K562 (cell line): ENCODE data around the gene ZBTB42. TPM values are rescaled to one million over a fixed set of nuclear protein-coding genes. Genes with fewer than 3 reads are reported as not detected.

Experiments used
- CREM ChIP-seq: IDR thresholded peaks from 2 replicates; pipeline ENCODE4 v1.6.1; 2014; ENCODE audit warnings: antibody characterized with exemption, low read depth
- GATA2 ChIP-seq: sonication (generic); formaldehyde crosslinking; IDR thresholded peaks from 2 replicates; pipeline ENCODE4 v1.4.0; 2020; ENCODE audit warnings: mild to moderate bottlenecking, missing genetic modification reagents
- HDAC6 ChIP-seq: IDR thresholded peaks from 2 replicates; pipeline ENCODE4 v1.6.1; 2012; ENCODE audit warnings: low read depth, mild to moderate bottlenecking, control low read depth, inconsistent platforms, low read length, moderate library complexity
- JUND ChIP-seq, 2 experiments: IDR thresholded peaks; 2 replicates in 1 of 2; 3 replicates in 1 of 2; pipeline ENCODE4 v1.6.1; 2011; ENCODE audit warnings: borderline replicate concordance in 2 of 2, low read depth in 2 of 2, low read length in 2 of 2, improper control_type of control experiment in 1 of 2, missing biosample characterization in 1 of 2, missing genetic modification characterization in 1 of 2, missing genetic modification reagents in 1 of 2
- NR2F6 ChIP-seq: fragments of 450-650 bp; formaldehyde crosslinking; IDR thresholded peaks from 2 replicates; pipeline ENCODE4 v1.4.0; 2020; ENCODE audit warnings: mild to moderate bottlenecking
- POLR3A ChIP-seq: IDR thresholded peaks from 2 replicates; pipeline ENCODE4 v1.6.1; 2011; ENCODE audit warnings: borderline replicate concordance, mild to moderate bottlenecking, moderate library complexity; ENCODE audit not compliant: insufficient read length, insufficient read depth; ENCODE audit errors: extremely low read depth
- PURB ChIP-seq: sonication (generic); formaldehyde crosslinking; IDR thresholded peaks from 2 replicates; pipeline ENCODE4 v1.9.0; 2021; ENCODE audit warnings: low read depth, mild to moderate bottlenecking, missing genetic modification reagents
- RFX1 ChIP-seq: fragments of 450-650 bp; IDR thresholded peaks from 2 replicates; pipeline ENCODE4 v1.6.1; 2016; ENCODE audit warnings: mild to moderate bottlenecking, moderate library complexity
- WHSC1 ChIP-seq: IDR thresholded peaks from one replicate; pipeline ENCODE4 v1.6.1; 2012; ENCODE audit warnings: low read length, control low read depth, inconsistent platforms
- ZC3H8 ChIP-seq: fragments of 450-650 bp; IDR thresholded peaks from 2 replicates; pipeline ENCODE4 v1.6.1; 2017
- ZNF232 ChIP-seq: sonication (generic); formaldehyde crosslinking; IDR thresholded peaks from 2 replicates; pipeline ENCODE4 v1.8.0; 2022; ENCODE audit warnings: mild to moderate bottlenecking, missing genetic modification reagents
- polyA plus RNA-seq, 8 experiments: library from polyadenylated mRNA; depleted of rRNA in 4 of 8; stranded (reverse) in 5 of 8; unstranded in 3 of 8; fragments of >200 nt; fragmentation: Nextera tagmentation in 2 of 8; fragmentation: Illumina TruSeq in 1 of 8; extraction: Ambion mirVana in 2 of 8; extraction: Trizol in 1 of 8; gene quantifications; 2 replicates each; pipeline versions ENCODE4 v1.2.1 to v1.2.3, GENCODE V29; 2011 to 2014; ENCODE audit warnings: inconsistent platforms in 1 of 8, missing spikeins in 1 of 8
- total RNA-seq, 7 experiments: library from RNA; depleted of rRNA in 6 of 7; stranded (reverse); fragments of >200 nt in 6 of 7; fragmentation: Illumina TruSeq in 2 of 7; extraction: Trizol in 2 of 7; gene quantifications; 2 replicates each; pipeline versions ENCODE4 v1.2.1 to v1.2.3, GENCODE V29; 2011 to 2021; ENCODE audit warnings: low replicate concordance in 1 of 7
- TF ChIP-seq, protein P1 (sequence below): fragments of 250-450 bp; sonication (Bioruptor Pico); IDR thresholded peaks from 2 replicates; pipeline ENCODE4 v1.4.0; 2020; ENCODE audit warnings: mild to moderate bottlenecking, moderate library complexity
- TF ChIP-seq, protein P2 (sequence below): sonication (generic); formaldehyde crosslinking; IDR thresholded peaks from 2 replicates; pipeline ENCODE4 v1.8.0; 2022; ENCODE audit warnings: mild to moderate bottlenecking, missing genetic modification reagents
- TF ChIP-seq, protein P3 (sequence below): sonication (generic); formaldehyde crosslinking; IDR thresholded peaks from 2 replicates; pipeline ENCODE4 v1.8.1; 2022; ENCODE audit warnings: missing genetic modification reagents
- TF ChIP-seq, protein P4 (sequence below): sonication (generic); formaldehyde crosslinking; IDR thresholded peaks from 2 replicates; pipeline ENCODE4 v1.8.0; 2023; ENCODE audit warnings: missing genetic modification reagents, mild to moderate bottlenecking, borderline replicate concordance
- TF ChIP-seq, protein P5 (sequence below): sonication (generic); formaldehyde crosslinking; IDR thresholded peaks from 2 replicates; pipeline ENCODE4 v1.8.0; 2022; ENCODE audit warnings: missing genetic modification reagents, mild to moderate bottlenecking, borderline replicate concordance

The ZBTB42 gene
- total and polyA plus RNA-seq, 9 of the 15 experiments (the other 6 are each of a cell fraction or from before 2014, with no cell fraction given), result 0.03 to 8.5 (median 2.4) TPM

DNA sequence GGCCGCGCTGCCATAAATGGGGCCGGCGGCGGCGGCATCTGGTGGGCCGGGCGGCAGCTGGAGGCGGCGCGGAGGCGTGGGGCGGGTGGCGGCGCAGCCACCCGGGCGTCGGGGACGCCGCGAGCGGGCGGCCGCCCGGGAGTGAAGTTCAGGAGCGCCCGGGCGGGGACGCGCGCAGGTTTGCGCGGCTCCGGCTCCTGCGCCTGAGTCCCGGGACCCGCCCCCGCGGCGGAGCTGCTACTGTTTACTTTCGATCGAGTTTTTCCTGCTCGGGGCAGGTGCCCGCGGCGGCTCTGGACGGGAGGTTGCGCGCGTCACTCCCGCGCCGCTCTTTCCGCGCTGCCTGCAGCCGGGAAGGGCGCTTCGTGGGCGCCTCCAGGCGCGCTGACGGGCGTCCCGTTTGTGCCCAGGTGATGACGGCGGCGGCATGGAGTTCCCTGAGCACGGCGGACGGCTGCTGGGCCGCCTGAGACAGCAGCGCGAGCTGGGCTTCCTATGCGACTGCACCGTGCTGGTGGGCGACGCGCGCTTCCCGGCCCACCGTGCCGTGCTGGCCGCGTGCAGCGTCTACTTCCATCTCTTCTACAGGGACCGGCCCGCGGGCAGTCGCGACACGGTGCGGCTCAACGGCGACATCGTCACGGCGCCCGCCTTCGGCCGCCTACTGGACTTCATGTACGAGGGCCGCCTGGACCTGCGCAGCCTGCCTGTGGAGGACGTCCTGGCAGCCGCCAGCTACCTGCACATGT, at the start of gene ZBTB42 (continued):
- TF ChIP-seq, protein P1, sequence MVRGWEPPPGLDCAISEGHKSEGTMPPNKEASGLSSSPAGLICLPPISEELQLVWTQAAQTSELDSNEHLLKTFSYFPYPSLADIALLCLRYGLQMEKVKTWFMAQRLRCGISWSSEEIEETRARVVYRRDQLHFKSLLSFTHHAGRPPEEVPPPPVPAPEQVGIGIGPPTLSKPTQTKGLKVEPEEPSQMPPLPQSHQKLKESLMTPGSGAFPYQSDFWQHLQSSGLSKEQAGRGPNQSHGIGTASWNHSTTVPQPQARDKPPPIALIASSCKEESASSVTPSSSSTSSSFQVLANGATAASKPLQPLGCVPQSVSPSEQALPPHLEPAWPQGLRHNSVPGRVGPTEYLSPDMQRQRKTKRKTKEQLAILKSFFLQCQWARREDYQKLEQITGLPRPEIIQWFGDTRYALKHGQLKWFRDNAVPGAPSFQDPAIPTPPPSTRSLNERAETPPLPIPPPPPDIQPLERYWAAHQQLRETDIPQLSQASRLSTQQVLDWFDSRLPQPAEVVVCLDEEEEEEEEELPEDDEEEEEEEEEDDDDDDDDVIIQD (CRISPR knock-in tag), result no peak
- TF ChIP-seq, protein P2, sequence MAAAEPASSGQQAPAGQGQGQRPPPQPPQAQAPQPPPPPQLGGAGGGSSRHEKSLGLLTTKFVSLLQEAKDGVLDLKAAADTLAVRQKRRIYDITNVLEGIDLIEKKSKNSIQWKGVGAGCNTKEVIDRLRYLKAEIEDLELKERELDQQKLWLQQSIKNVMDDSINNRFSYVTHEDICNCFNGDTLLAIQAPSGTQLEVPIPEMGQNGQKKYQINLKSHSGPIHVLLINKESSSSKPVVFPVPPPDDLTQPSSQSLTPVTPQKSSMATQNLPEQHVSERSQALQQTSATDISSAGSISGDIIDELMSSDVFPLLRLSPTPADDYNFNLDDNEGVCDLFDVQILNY, result no peak
- TF ChIP-seq, protein P3, sequence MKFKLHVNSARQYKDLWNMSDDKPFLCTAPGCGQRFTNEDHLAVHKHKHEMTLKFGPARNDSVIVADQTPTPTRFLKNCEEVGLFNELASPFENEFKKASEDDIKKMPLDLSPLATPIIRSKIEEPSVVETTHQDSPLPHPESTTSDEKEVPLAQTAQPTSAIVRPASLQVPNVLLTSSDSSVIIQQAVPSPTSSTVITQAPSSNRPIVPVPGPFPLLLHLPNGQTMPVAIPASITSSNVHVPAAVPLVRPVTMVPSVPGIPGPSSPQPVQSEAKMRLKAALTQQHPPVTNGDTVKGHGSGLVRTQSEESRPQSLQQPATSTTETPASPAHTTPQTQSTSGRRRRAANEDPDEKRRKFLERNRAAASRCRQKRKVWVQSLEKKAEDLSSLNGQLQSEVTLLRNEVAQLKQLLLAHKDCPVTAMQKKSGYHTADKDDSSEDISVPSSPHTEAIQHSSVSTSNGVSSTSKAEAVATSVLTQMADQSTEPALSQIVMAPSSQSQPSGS (CRISPR knock-in tag), result no peak
- no peak for TF ChIP-seq ZNF232 (CRISPR knock-in tag)
- TF ChIP-seq, protein P4, sequence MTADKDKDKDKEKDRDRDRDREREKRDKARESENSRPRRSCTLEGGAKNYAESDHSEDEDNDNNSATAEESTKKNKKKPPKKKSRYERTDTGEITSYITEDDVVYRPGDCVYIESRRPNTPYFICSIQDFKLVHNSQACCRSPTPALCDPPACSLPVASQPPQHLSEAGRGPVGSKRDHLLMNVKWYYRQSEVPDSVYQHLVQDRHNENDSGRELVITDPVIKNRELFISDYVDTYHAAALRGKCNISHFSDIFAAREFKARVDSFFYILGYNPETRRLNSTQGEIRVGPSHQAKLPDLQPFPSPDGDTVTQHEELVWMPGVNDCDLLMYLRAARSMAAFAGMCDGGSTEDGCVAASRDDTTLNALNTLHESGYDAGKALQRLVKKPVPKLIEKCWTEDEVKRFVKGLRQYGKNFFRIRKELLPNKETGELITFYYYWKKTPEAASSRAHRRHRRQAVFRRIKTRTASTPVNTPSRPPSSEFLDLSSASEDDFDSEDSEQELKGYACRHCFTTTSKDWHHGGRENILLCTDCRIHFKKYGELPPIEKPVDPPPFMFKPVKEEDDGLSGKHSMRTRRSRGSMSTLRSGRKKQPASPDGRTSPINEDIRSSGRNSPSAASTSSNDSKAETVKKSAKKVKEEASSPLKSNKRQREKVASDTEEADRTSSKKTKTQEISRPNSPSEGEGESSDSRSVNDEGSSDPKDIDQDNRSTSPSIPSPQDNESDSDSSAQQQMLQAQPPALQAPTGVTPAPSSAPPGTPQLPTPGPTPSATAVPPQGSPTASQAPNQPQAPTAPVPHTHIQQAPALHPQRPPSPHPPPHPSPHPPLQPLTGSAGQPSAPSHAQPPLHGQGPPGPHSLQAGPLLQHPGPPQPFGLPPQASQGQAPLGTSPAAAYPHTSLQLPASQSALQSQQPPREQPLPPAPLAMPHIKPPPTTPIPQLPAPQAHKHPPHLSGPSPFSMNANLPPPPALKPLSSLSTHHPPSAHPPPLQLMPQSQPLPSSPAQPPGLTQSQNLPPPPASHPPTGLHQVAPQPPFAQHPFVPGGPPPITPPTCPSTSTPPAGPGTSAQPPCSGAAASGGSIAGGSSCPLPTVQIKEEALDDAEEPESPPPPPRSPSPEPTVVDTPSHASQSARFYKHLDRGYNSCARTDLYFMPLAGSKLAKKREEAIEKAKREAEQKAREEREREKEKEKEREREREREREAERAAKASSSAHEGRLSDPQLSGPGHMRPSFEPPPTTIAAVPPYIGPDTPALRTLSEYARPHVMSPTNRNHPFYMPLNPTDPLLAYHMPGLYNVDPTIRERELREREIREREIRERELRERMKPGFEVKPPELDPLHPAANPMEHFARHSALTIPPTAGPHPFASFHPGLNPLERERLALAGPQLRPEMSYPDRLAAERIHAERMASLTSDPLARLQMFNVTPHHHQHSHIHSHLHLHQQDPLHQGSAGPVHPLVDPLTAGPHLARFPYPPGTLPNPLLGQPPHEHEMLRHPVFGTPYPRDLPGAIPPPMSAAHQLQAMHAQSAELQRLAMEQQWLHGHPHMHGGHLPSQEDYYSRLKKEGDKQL (CRISPR knock-in tag), result no peak
- TF ChIP-seq HDAC6, result no peak
- TF ChIP-seq POLR3A, result no peak
- TF ChIP-seq NR2F6 (CRISPR knock-in tag), result no peak
- TF ChIP-seq ZC3H8, result no peak
- no peak for TF ChIP-seq WHSC1
- TF ChIP-seq GATA2, result no peak
- no peak for TF ChIP-seq PURB (CRISPR knock-in tag)
- TF ChIP-seq, protein P5, sequence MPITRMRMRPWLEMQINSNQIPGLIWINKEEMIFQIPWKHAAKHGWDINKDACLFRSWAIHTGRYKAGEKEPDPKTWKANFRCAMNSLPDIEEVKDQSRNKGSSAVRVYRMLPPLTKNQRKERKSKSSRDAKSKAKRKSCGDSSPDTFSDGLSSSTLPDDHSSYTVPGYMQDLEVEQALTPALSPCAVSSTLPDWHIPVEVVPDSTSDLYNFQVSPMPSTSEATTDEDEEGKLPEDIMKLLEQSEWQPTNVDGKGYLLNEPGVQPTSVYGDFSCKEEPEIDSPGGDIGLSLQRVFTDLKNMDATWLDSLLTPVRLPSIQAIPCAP (CRISPR knock-in tag), result no peak
- TF ChIP-seq JUND (IDR thresholded peaks at IDR 0.05; ENCODE audit: borderline replicate concordance, low read depth, low read length), result no peak
- no peak for TF ChIP-seq JUND (tag; IDR thresholded peaks at IDR 0.05; ENCODE audit: borderline replicate concordance, low read depth, low read length)
- no peak for TF ChIP-seq RFX1
- peak; percentile 13; the same call in 1 of the 2 replicates for TF ChIP-seq CREM
